GM23338 (cell line): ENCODE data around the gene SUPT5H. TPM values are rescaled to one million over a fixed set of nuclear protein-coding genes. Genes with fewer than 3 reads are reported as not detected.

Experiments
- EZH2 ChIP-seq: fragments of 200-600 bp; sonication (generic); IDR thresholded peaks from one replicate; pipeline ENCODE4 v1.8.0; 2017; ENCODE audit warnings: antibody characterized with exemption, mild to moderate bottlenecking, low read depth; ENCODE audit not compliant: unreplicated experiment
- JUNB ChIP-seq: IDR thresholded peaks from one replicate; pipeline ENCODE4 v1.6.1; 2016; ENCODE audit warnings: antibody characterized with exemption; ENCODE audit not compliant: unreplicated experiment
- NANOG ChIP-seq: IDR thresholded peaks from 2 replicates; pipeline ENCODE4 v1.6.1; 2016; ENCODE audit warnings: antibody characterized with exemption, borderline replicate concordance
- STAT1 ChIP-seq: IDR thresholded peaks from one replicate; pipeline ENCODE4 v1.6.1; 2016; ENCODE audit warnings: antibody characterized with exemption; ENCODE audit not compliant: unreplicated experiment
- polyA plus RNA-seq: library from polyadenylated mRNA; unstranded; fragments of >200 nt; fragmentation: Nextera tagmentation; extraction: Ambion mirVana; gene quantifications from 2 replicates; pipeline ENCODE4 v1.2.1, GENCODE V29; 2016
- total RNA-seq: library from RNA; depleted of rRNA; stranded (reverse); fragments of >200 nt; shearing (Covaris generic); gene quantifications from 2 replicates; pipeline ENCODE4 v1.2.3, GENCODE V29; 2014
- TF ChIP-seq, protein P1 (sequence below): fragments of 250-450 bp; sonication (Bioruptor Pico); IDR thresholded peaks from 2 replicates; pipeline ENCODE4 v1.5.0; 2020; ENCODE audit warnings: mild to moderate bottlenecking, moderate library complexity
- TF ChIP-seq, protein P2 (sequence below): IDR thresholded peaks from one replicate; pipeline ENCODE4 v1.6.1; 2018; ENCODE audit warnings: antibody characterized with exemption; ENCODE audit not compliant: unreplicated experiment

Gene SUPT5H
- total and polyA plus RNA-seq, 2 experiments from 2014 or later = 108 to 150 TPM

DNA sequence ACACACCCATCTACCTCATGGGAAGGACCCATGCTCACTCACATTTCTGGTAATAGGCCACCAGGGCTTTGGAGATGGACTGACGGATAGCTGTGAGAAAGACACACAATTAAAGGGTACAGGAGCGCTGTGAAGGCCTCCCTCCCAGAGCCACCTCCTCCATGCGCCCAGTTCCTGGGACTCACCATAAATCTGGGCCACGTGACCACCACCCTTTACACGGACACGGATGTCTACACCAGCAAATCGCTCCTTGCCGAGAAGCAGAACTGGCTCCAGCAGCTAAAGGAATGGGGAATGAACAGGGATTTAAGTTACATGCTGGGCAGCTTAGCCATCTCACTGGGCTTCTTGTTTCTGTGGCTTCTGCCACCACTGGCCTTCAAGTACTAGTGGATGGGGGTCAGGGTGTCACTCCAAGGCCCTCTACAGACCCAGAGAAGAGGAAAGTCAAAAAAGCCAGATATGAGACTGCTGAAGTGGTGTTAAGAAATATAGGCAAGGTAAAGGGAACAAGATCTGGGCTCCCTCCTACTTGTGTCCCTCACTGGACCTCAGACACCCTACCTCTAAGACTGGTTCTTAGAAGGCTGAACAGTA, 11.8 kb upstream of the SUPT5H start (continued):
- TF ChIP-seq, protein P1, sequence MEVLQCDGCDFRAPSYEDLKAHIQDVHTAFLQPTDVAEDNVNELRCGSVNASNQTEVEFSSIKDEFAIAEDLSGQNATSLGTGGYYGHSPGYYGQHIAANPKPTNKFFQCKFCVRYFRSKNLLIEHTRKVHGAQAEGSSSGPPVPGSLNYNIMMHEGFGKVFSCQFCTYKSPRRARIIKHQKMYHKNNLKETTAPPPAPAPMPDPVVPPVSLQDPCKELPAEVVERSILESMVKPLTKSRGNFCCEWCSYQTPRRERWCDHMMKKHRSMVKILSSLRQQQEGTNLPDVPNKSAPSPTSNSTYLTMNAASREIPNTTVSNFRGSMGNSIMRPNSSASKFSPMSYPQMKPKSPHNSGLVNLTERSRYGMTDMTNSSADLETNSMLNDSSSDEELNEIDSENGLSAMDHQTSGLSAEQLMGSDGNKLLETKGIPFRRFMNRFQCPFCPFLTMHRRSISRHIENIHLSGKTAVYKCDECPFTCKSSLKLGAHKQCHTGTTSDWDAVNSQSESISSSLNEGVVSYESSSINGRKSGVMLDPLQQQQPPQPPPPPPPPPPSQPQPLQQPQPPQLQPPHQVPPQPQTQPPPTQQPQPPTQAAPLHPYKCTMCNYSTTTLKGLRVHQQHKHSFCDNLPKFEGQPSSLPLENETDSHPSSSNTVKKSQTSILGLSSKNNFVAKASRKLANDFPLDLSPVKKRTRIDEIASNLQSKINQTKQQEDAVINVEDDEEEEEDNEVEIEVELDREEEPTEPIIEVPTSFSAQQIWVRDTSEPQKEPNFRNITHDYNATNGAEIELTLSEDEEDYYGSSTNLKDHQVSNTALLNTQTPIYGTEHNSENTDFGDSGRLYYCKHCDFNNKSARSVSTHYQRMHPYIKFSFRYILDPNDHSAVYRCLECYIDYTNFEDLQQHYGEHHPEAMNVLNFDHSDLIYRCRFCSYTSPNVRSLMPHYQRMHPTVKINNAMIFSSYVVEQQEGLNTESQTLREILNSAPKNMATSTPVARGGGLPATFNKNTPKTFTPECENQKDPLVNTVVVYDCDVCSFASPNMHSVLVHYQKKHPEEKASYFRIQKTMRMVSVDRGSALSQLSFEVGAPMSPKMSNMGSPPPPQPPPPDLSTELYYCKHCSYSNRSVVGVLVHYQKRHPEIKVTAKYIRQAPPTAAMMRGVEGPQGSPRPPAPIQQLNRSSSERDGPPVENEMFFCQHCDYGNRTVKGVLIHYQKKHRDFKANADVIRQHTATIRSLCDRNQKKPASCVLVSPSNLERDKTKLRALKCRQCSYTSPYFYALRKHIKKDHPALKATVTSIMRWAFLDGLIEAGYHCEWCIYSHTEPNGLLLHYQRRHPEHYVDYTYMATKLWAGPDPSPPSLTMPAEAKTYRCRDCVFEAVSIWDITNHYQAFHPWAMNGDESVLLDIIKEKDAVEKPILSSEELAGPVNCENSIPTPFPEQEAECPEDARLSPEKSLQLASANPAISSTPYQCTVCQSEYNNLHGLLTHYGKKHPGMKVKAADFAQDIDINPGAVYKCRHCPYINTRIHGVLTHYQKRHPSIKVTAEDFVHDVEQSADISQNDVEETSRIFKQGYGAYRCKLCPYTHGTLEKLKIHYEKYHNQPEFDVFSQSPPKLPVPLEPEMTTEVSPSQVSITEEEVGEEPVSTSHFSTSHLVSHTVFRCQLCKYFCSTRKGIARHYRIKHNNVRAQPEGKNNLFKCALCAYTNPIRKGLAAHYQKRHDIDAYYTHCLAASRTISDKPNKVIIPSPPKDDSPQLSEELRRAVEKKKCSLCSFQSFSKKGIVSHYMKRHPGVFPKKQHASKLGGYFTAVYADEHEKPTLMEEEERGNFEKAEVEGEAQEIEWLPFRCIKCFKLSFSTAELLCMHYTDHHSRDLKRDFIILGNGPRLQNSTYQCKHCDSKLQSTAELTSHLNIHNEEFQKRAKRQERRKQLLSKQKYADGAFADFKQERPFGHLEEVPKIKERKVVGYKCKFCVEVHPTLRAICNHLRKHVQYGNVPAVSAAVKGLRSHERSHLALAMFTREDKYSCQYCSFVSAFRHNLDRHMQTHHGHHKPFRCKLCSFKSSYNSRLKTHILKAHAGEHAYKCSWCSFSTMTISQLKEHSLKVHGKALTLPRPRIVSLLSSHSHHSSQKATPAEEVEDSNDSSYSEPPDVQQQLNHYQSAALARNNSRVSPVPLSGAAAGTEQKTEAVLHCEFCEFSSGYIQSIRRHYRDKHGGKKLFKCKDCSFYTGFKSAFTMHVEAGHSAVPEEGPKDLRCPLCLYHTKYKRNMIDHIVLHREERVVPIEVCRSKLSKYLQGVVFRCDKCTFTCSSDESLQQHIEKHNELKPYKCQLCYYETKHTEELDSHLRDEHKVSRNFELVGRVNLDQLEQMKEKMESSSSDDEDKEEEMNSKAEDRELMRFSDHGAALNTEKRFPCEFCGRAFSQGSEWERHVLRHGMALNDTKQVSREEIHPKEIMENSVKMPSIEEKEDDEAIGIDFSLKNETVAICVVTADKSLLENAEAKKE (CRISPR knock-in tag) = no peak
- TF ChIP-seq EZH2 (no peak), STAT1 (no peak), JUNB (no peak), NANOG (no peak)
- TF ChIP-seq, protein P2, sequence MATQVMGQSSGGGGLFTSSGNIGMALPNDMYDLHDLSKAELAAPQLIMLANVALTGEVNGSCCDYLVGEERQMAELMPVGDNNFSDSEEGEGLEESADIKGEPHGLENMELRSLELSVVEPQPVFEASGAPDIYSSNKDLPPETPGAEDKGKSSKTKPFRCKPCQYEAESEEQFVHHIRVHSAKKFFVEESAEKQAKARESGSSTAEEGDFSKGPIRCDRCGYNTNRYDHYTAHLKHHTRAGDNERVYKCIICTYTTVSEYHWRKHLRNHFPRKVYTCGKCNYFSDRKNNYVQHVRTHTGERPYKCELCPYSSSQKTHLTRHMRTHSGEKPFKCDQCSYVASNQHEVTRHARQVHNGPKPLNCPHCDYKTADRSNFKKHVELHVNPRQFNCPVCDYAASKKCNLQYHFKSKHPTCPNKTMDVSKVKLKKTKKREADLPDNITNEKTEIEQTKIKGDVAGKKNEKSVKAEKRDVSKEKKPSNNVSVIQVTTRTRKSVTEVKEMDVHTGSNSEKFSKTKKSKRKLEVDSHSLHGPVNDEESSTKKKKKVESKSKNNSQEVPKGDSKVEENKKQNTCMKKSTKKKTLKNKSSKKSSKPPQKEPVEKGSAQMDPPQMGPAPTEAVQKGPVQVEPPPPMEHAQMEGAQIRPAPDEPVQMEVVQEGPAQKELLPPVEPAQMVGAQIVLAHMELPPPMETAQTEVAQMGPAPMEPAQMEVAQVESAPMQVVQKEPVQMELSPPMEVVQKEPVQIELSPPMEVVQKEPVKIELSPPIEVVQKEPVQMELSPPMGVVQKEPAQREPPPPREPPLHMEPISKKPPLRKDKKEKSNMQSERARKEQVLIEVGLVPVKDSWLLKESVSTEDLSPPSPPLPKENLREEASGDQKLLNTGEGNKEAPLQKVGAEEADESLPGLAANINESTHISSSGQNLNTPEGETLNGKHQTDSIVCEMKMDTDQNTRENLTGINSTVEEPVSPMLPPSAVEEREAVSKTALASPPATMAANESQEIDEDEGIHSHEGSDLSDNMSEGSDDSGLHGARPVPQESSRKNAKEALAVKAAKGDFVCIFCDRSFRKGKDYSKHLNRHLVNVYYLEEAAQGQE = no peak
